Erythroblast (primary cell): ENCODE data around the gene OCRL.

Experiments used
- DNase-seq, 2 experiments: peaks; one replicate each; lab custom pipeline; 2025; lab: John Stamatoyannopoulos, UW
- GATA1 ChIP-seq: IDR thresholded peaks from 2 replicates; pipeline ENCODE4 v1.6.1; 2011; ENCODE audit warnings: low read depth, mild to moderate bottlenecking, control low read depth, low read length, moderate library complexity
- POLR2A ChIP-seq: IDR thresholded peaks from 2 replicates; pipeline ENCODE4 v1.6.1; 2011; ENCODE audit warnings: mild to moderate bottlenecking, low read length

The OCRL gene

DNA sequence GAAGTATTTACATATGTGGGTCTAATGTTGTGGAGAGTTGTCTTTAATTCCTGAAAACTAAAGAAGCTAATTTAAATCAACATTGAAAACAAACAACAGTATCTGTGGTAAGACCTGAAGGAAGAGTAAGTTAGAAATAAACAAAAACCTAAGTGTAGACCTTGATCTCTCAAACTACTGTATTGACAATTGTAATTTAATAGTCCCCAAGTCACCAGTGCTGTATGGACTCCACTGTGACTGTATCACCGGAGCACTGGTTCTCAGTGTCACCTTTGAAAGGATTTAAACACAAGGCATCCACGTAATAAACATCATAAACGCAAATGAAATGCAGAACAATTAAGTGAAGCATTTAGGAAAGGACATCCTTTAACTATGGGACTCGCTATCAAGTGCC is 46.4 kb downstream of the OCRL start:
- no peak for DNase-seq
- TF ChIP-seq POLR2A (no peak), GATA1 (no peak)

GRCh38 chrX:129590596-129590995 is 50.5 kb downstream of the OCRL start:
- TF ChIP-seq POLR2A (no peak), GATA1 (no peak)
- no peak for DNase-seq

DNA sequence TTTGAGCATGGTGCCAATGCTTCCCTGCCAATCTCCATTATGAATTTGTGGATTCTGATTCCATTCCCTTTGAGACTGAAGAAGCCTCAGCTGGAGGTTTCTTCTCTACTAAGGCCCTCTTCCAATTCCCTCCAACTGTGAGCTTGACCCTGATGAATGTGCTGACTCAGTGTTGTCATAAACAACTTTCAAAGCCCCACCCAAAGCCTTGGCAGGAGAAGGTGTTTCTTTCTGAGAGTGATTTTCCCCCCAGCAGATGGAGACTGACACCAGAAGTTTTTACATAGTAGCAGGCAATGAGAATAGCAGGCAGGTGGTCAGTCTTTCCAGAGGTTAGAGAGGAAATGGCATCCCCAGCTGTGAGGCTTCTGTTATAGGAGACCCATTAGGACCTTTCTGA is 53.1 kb downstream of the OCRL start:
- no peak for TF ChIP-seq GATA1
- TF ChIP-seq POLR2A, result no peak
- peak; percentile 77 to 82 for DNase-seq

- DNase-seq, result no peak
- TF ChIP-seq POLR2A (no peak), GATA1 (no peak)
Observed at GRCh38 chrX:129594781-129595180, 54.7 kb downstream of the OCRL start.

- DNase-seq, result no peak
- TF ChIP-seq GATA1 (no peak), POLR2A (no peak)
Observed at GRCh38 chrX:129596077-129596476, 56.0 kb downstream of the OCRL start.

GRCh38 chrX:129597905-129598304 is 57.8 kb downstream of the OCRL start:
- no peak for DNase-seq
- TF ChIP-seq GATA1, result no peak
- TF ChIP-seq POLR2A, result no peak

DNA sequence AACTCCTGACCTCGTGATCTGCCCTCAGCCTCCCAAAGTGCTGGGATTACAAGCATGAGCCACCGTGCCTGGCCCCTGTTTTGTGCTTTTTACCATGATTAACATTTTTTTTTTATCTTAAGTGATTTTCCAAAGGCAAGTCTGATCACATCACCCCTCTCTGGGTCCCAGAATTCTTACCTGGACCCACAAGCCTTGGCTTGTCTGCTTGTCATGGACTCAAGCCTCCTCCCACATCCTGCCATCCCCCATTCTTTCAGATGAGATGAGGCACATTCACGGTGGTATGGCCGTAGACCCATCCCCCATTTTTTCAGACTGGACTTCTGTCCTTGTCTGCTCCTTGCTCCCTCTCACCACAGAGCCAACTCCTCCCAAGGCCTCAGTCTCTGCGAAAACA is 59.4 kb downstream of the OCRL start:
- no peak for DNase-seq
- TF ChIP-seq POLR2A, result no peak
- TF ChIP-seq GATA1, result no peak

- TF ChIP-seq POLR2A (no peak), GATA1 (no peak)
Observed at GRCh38 chrX:129599996-129600395, 59.9 kb downstream of the OCRL start.

GRCh38 chrX:129600981-129601424 is 60.9 kb downstream of the OCRL start:
- DNase-seq, result peak; percentile 2 to 26

More at GRCh38 chrX:129599996-129600395, 59.9 kb downstream of the OCRL start:
- DNase-seq, result no peak

DNA sequence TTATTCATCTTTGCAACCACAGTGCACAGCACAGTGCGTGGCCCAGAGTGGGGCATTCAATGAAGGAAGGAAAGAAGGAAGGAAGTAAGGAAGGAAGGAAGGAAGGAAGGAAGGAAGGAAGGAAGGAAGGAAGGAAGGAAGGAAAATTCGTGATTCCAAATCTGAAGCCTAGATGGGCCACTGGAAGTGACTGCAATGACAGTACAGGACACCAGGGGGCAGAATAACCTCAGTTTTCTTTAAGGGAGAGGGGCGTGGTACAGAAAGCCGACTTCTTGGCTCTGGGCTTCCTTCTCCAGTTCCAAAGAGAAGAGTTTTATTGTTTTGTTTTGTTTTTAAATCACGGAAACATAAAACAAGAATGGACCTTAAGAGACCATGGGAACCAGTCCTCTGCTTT is 66.9 kb downstream of the OCRL start:
- TF ChIP-seq GATA1 (no peak), POLR2A (no peak)
- DNase-seq, result peak; percentile 41 to 73

More at GRCh38 chrX:129600981-129601424, 60.9 kb downstream of the OCRL start:
- no peak for TF ChIP-seq POLR2A
- no peak for TF ChIP-seq GATA1

- no peak for DNase-seq
- TF ChIP-seq GATA1, result no peak
- TF ChIP-seq POLR2A, result no peak
Observed at GRCh38 chrX:129608496-129608895, 68.4 kb downstream of the OCRL start.

- DNase-seq, result peak in 1 of 2 experiments; percentile 1
- TF ChIP-seq POLR2A (no peak), GATA1 (no peak)
Observed at GRCh38 chrX:129609395-129609794, 69.3 kb downstream of the OCRL start.

GRCh38 chrX:129612396-129612795 is 72.3 kb downstream of the OCRL start:
- DNase-seq, result no peak

GRCh38 chrX:129613596-129613995 is 73.5 kb downstream of the OCRL start:
- no peak for DNase-seq
- TF ChIP-seq GATA1, result no peak
- no peak for TF ChIP-seq POLR2A

More at GRCh38 chrX:129612396-129612795, 72.3 kb downstream of the OCRL start:
- no peak for TF ChIP-seq POLR2A
- no peak for TF ChIP-seq GATA1
